Smooth muscle cell (in vitro differentiated cells): ENCODE results near the gene TRAPPC2L. TPM values are rescaled to one million over a fixed set of nuclear protein-coding genes. Genes with fewer than 3 reads are reported as not detected.

Experiments used
- DNase-seq: peaks from one replicate; lab custom pipeline; 2025; ENCODE audit not compliant: unreplicated experiment; lab: John Stamatoyannopoulos, UW
- H2AFZ ChIP-seq: fragments of 200-600 bp; sonication (generic); 2 replicates; pipeline ENCODE4 v1.6.0; 2016; ENCODE audit warnings: antibody characterized with exemption, low read depth, mild to moderate bottlenecking
- H3F3A ChIP-seq: fragments of 200-600 bp; sonication (generic); 2 replicates; pipeline ENCODE4 v1.6.0; 2017; ENCODE audit warnings: antibody characterized with exemption, low read depth
- H3K27ac ChIP-seq: fragments of 200-600 bp; sonication (generic); 2 replicates; pipeline ENCODE4 v1.5.1; 2016; ENCODE audit warnings: low read depth, mild to moderate bottlenecking
- H3K27me3 ChIP-seq: fragments of 200-600 bp; sonication (generic); 2 replicates; pipeline ENCODE4 v1.6.1; 2016; ENCODE audit warnings: low read depth, mild to moderate bottlenecking
- H3K36me3 ChIP-seq: fragments of 200-600 bp; sonication (generic); 2 replicates; pipeline ENCODE4 v1.5.1; 2016; ENCODE audit warnings: low read depth
- H3K4me1 ChIP-seq: fragments of 200-600 bp; sonication (generic); 2 replicates; pipeline ENCODE4 v1.5.1; 2016; ENCODE audit warnings: low read depth
- H3K4me2 ChIP-seq: fragments of 200-600 bp; sonication (generic); 2 replicates; pipeline ENCODE4 v1.6.0; 2016; ENCODE audit warnings: mild to moderate bottlenecking
- H3K4me3 ChIP-seq: fragments of 200-600 bp; sonication (generic); 2 replicates; pipeline ENCODE4 v1.5.1; 2016; ENCODE audit warnings: mild to moderate bottlenecking
- H3K79me2 ChIP-seq: fragments of 200-600 bp; sonication (generic); 2 replicates; pipeline ENCODE4 v1.6.0; 2016; ENCODE audit warnings: low read depth, mild to moderate bottlenecking
- H3K9ac ChIP-seq: fragments of 200-600 bp; sonication (generic); 2 replicates; pipeline ENCODE4 v1.6.0; 2016; ENCODE audit warnings: low read depth
- H3K9me3 ChIP-seq: fragments of 200-600 bp; sonication (generic); replicated peaks from 2 replicates; pipeline ENCODE4 v1.5.1; 2016; ENCODE audit warnings: low read depth
- H4K20me1 ChIP-seq: fragments of 200-600 bp; sonication (generic); 2 replicates; pipeline ENCODE4 v1.6.0; 2016; ENCODE audit warnings: low read depth
- CTCF ChIP-seq: fragments of 200-600 bp; sonication (generic); IDR thresholded peaks from 2 replicates; pipeline ENCODE4 v1.5.1; 2017; ENCODE audit warnings: borderline replicate concordance, mild to moderate bottlenecking, antibody characterized with exemption; ENCODE audit not compliant: insufficient read depth, poor library complexity, severe bottlenecking
- WGBS: methylation state at CpG from one replicate; pipeline ENCODE4 v1.1.7; 2016; ENCODE audit warnings: low lambda C conversion rate; 5-methylcytosine and 5-hydroxymethylcytosine counted together
- polyA plus RNA-seq: library from polyadenylated mRNA; unstranded; fragments of >200 nt; fragmentation: Nextera tagmentation; extraction: Ambion mirVana; gene quantifications from 2 replicates; pipeline ENCODE4 v1.2.1, GENCODE V29; 2016
- total RNA-seq: library from RNA; depleted of rRNA; stranded (reverse); fragments of >200 nt; gene quantifications from 2 replicates; pipeline ENCODE4 v1.2.3, GENCODE V29; 2014

TRAPPC2L gene
- total and polyA plus RNA-seq, 2 experiments from 2014 or later: 17.9 to 125 TPM

GRCh38 chr16:88837806-88838205, 19.1 kb upstream of the TRAPPC2L start:
- Histone ChIP-seq H3K27me3 (no peaks in the 10 kb centered on the region), H3K9me3 (no peaks in the 10 kb centered on the region), H3K27ac (no peak overlapping the region), H3K4me1 (no peaks in the 10 kb centered on the region), H4K20me1 (peaks cover 5% of the 10 kb centered on the region), H2AFZ (no peak overlapping the region), H3K79me2 (no peaks in the 10 kb centered on the region), H3K4me2 (no peak overlapping the region), H3K9ac (no peak overlapping the region), H3K4me3 (no peak overlapping the region), H3F3A (no peaks in the 10 kb centered on the region), H3K36me3 (no peaks in the 10 kb centered on the region)
- 97% methylated on average over 20 of the region's 20 CpGs for WGBS
- TF ChIP-seq CTCF: no peak
- DNase-seq: no peak

DNA sequence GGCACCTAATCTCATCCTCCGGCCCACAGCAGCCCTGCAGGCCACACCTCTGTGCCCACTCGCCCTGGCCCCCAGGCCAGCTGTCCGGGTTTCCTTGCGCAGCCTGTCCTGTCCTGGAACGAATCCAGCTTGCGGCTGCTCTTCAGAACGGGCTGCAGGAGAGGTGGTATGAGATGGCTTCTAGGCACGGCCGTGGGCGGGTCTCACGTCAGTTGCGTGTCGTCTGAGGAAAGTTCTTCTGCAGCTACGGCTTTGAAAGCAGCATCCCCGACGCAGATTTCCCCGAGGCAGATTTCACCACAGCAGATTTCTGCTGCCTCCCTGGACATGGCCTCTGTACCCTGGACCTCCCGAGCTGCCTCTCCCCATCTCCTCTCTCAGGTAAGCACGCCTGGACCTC, 18.4 kb upstream of the TRAPPC2L start:
- H3K79me2 ChIP-seq: no peaks in the 10 kb centered on the region
- no peaks in the 10 kb centered on the region for H3K36me3 ChIP-seq
- H3K4me1 ChIP-seq: no peaks in the 10 kb centered on the region
- H3K27me3 ChIP-seq: no peaks in the 10 kb centered on the region
- peaks cover 5% of the 10 kb centered on the region for H4K20me1 ChIP-seq
- no peaks in the 10 kb centered on the region for H3K9me3 ChIP-seq
- H2AFZ ChIP-seq: no peak overlapping the region
- H3K27ac ChIP-seq: no peak overlapping the region
- H3K9ac ChIP-seq: no peak overlapping the region
- H3K4me3 ChIP-seq: no peak overlapping the region
- DNase-seq: no peak
- H3F3A ChIP-seq: no peaks in the 10 kb centered on the region
- WGBS: 96% methylated on average over 18 of the region's 19 CpGs
- H3K4me2 ChIP-seq: no peak overlapping the region
- no peak for TF ChIP-seq CTCF

GRCh38 chr16:88839026-88839529, 17.8 kb upstream of the TRAPPC2L start:
- H3K4me1 ChIP-seq: no peaks in the 10 kb centered on the region
- H3K9ac ChIP-seq: no peak overlapping the region
- H3K27ac ChIP-seq: no peak overlapping the region
- H3K4me2 ChIP-seq: no peak overlapping the region
- no peaks in the 10 kb centered on the region for H3K27me3 ChIP-seq
- TF ChIP-seq CTCF: no peak
- no peak overlapping the region for H3K4me3 ChIP-seq
- H3K9me3 ChIP-seq: no peaks in the 10 kb centered on the region
- H3K36me3 ChIP-seq: no peaks in the 10 kb centered on the region
- H2AFZ ChIP-seq: no peak overlapping the region
- H3K79me2 ChIP-seq: no peaks in the 10 kb centered on the region
- WGBS: 98% methylated on average over 38 of the region's 39 CpGs
- peaks cover 5% of the 10 kb centered on the region for H4K20me1 ChIP-seq
- H3F3A ChIP-seq: no peaks in the 10 kb centered on the region
- no peak for DNase-seq
